Thyroid gland (tissue), 4 donors: ENCODE results near the gene AFF3.

Experiments
- POLR2A ChIP-seq, 2 donors: fragments of 450-650 bp; IDR thresholded peaks; one replicate each; pipeline ENCODE4 v1.6.1; 2017; ENCODE audit warnings: antibody characterized with exemption in 2 of 2, mild to moderate bottlenecking in 2 of 2, moderate library complexity in 1 of 2
- TF ChIP-seq, protein P1 (sequence below), 6 experiments: fragments of 200-600 bp in 3 of 6; fragments of 450-650 bp in 3 of 6; sonication (generic) in 3 of 6; IDR thresholded peaks; one replicate each; pipeline ENCODE4 v1.5.1; 2016 to 2019; ENCODE audit warnings: antibody characterized with exemption in 6 of 6, mild to moderate bottlenecking in 2 of 6, inconsistent platforms in 1 of 6, moderate library complexity in 1 of 6

- TF ChIP-seq, protein P1, sequence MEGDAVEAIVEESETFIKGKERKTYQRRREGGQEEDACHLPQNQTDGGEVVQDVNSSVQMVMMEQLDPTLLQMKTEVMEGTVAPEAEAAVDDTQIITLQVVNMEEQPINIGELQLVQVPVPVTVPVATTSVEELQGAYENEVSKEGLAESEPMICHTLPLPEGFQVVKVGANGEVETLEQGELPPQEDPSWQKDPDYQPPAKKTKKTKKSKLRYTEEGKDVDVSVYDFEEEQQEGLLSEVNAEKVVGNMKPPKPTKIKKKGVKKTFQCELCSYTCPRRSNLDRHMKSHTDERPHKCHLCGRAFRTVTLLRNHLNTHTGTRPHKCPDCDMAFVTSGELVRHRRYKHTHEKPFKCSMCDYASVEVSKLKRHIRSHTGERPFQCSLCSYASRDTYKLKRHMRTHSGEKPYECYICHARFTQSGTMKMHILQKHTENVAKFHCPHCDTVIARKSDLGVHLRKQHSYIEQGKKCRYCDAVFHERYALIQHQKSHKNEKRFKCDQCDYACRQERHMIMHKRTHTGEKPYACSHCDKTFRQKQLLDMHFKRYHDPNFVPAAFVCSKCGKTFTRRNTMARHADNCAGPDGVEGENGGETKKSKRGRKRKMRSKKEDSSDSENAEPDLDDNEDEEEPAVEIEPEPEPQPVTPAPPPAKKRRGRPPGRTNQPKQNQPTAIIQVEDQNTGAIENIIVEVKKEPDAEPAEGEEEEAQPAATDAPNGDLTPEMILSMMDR (IDR thresholded peaks at IDR 0.05): no peak
- TF ChIP-seq POLR2A (IDR thresholded peaks at IDR 0.05): no peak
Measured at GRCh38 chr2:99700482-99701398, 441.6 kb downstream of the AFF3 start.
